Caco-2 (cell line): ENCODE measurements around the gene PCDH1. TPM values are rescaled to one million over a fixed set of nuclear protein-coding genes. Genes with fewer than 3 reads are reported as not detected.

Experiments
- BruUV-seq: library from RNA; stranded (reverse); fragments of 400-500 nt; replicated peaks from 2 replicates; lab custom pipeline; 2021; lab: Mats Ljungman, UMichigan
- CTCF ChIA-PET: fragments of 300-600 bp; sonication (Branson Sonifier 250); formaldehyde crosslinking; loops from one replicate; lab custom pipeline; 2022; ENCODE audit warnings: antibody characterized with exemption; lab: Charles Lee
- POLR2A ChIA-PET: fragments of 300-600 bp; sonication (Branson Sonifier 250); formaldehyde crosslinking; loops from one replicate; lab custom pipeline; 2022; ENCODE audit warnings: antibody characterized with exemption; lab: Charles Lee
- DNase-seq, 2 experiments: peaks; one replicate each; pipeline versions ENCODE4 v3.0.0 to v3.0.0-alpha.2; 2020 to 2022
- H3K27me3 ChIP-seq: replicated peaks from 2 replicates; pipeline ENCODE4 v1.6.0; 2011; ENCODE audit warnings: low read length; ENCODE audit not compliant: control insufficient read depth, insufficient read depth
- H3K36me3 ChIP-seq: 2 replicates; pipeline ENCODE4 v1.5.1; 2011; ENCODE audit warnings: low read length; ENCODE audit not compliant: control insufficient read depth, insufficient read depth
- H3K4me1 ChIP-seq: fragments of 250-450 bp; sonication (Bioruptor Pico); 2 replicates; pipeline ENCODE4 v1.5.1; 2020; ENCODE audit warnings: mild to moderate bottlenecking
- H3K4me3 ChIP-seq: 2 replicates; pipeline ENCODE4 v1.5.1; 2011; ENCODE audit warnings: low read depth, mild to moderate bottlenecking, control low read depth, low read length
- H3K9me3 ChIP-seq: fragments of 250-450 bp; sonication (Bioruptor Pico); 2 replicates; pipeline ENCODE4 v1.5.1; 2020; ENCODE audit warnings: mild to moderate bottlenecking, moderate library complexity
- H3K27ac Mint-ChIP-seq: one replicate; pipeline ENCODE4 v1.8.0; 2022; ENCODE audit warnings: mixed read lengths; ENCODE audit not compliant: unreplicated experiment
- H3K27me3 Mint-ChIP-seq: one replicate; pipeline ENCODE4 v1.8.0; 2022; ENCODE audit warnings: mixed read lengths; ENCODE audit not compliant: insufficient read depth, unreplicated experiment
- H3K36me3 Mint-ChIP-seq: one replicate; pipeline ENCODE4 v1.8.0; 2022; ENCODE audit warnings: mild to moderate bottlenecking, mixed read lengths; ENCODE audit not compliant: insufficient read depth, unreplicated experiment
- H3K4me1 Mint-ChIP-seq: one replicate; pipeline ENCODE4 v1.8.0; 2022; ENCODE audit warnings: low read depth, mixed read lengths; ENCODE audit not compliant: unreplicated experiment
- H3K4me3 Mint-ChIP-seq: one replicate; pipeline ENCODE4 v1.8.0; 2022; ENCODE audit warnings: mild to moderate bottlenecking, moderate library complexity, mixed read lengths; ENCODE audit not compliant: unreplicated experiment
- H3K9me3 Mint-ChIP-seq: one replicate; pipeline ENCODE4 v1.8.0; 2022; ENCODE audit warnings: mixed read lengths; ENCODE audit not compliant: unreplicated experiment
- CTCF ChIP-seq, 2 experiments: fragments of 200-600 bp in 1 of 2; IDR thresholded peaks; 1 replicate in 1 of 2; 2 replicates in 1 of 2; pipeline versions ENCODE4 v1.5.1 to v1.8.0; 2011 to 2022; ENCODE audit warnings: antibody characterized with exemption in 1 of 2, control low read depth in 1 of 2, inconsistent platforms in 1 of 2, low read depth in 1 of 2, low read length in 1 of 2, mild to moderate bottlenecking in 1 of 2, moderate library complexity in 1 of 2; ENCODE audit not compliant: insufficient read depth in 1 of 2, severe bottlenecking in 1 of 2, unreplicated experiment in 1 of 2
- intact Hi-C: fragments of 100-400 bp; cut with micrococcal nuclease; formaldehyde crosslinking; loops from one replicate; pipeline ENCODE4 v1.10.0; 2022; ENCODE audit not compliant: unreplicated experiment
- total RNA-seq: library from RNA; stranded (reverse); gene quantifications from 2 replicates; pipeline ENCODE4 v1.2.3, GENCODE V29; 2022

The PCDH1 gene
- total RNA-seq, 1 experiment from 2014 or later: 1.5 TPM

GRCh38 chr5:141839015-141839513 is 39.1 kb downstream of the PCDH1 start:
- H3K9me3 ChIP-seq: no peaks in the 10 kb centered on the region
- TF ChIP-seq CTCF (IDR thresholded peaks at IDR 0.05; ENCODE audit: insufficient read depth in 1 of 2, low read depth in 1 of 2, low read length in 1 of 2, severe bottlenecking in 1 of 2, unreplicated experiment in 1 of 2): no peak
- Mint-ChIP-seq H3K36me3 (no peaks in the 10 kb centered on the region), H3K27ac (no peak overlapping the region), H3K27me3 (no peaks in the 10 kb centered on the region), H3K9me3 (no peaks in the 10 kb centered on the region), H3K4me3 (no peak overlapping the region), H3K4me1 (peaks cover 7% of the 10 kb centered on the region)
- no peak overlapping the region for H3K4me3 ChIP-seq
- no TSS peak for BruUV-seq
- ChIA-PET CTCF (interaction anchor here (0.5 kb wide), 1 partner anchor 45 kb away, joined by 3 read pairs; no protein-coding TSS in a partner anchor), POLR2A (interaction anchor here (0.6 kb wide), 1 partner anchor 68 kb away, joined by 4 read pairs; no protein-coding TSS in a partner anchor)
- H3K27me3 ChIP-seq: no peaks in the 10 kb centered on the region
- no peak for DNase-seq
- intact Hi-C loops: no loop called here
- peaks cover under 1% of the 10 kb centered on the region for H3K4me1 ChIP-seq
- H3K36me3 ChIP-seq: no peaks in the 10 kb centered on the region

- no peak overlapping the region for H3K4me3 ChIP-seq
- DNase-seq: no peak
- BruUV-seq: no TSS peak
- Mint-ChIP-seq H3K36me3 (no peaks in the 10 kb centered on the region), H3K27ac (no peak overlapping the region), H3K9me3 (no peaks in the 10 kb centered on the region), H3K4me3 (no peak overlapping the region), H3K27me3 (no peaks in the 10 kb centered on the region), H3K4me1 (peaks cover 7% of the 10 kb centered on the region)
- CTCF ChIA-PET: no interaction called here
- TF ChIP-seq CTCF (IDR thresholded peaks at IDR 0.05; ENCODE audit: insufficient read depth in 1 of 2, low read depth in 1 of 2, low read length in 1 of 2, severe bottlenecking in 1 of 2, unreplicated experiment in 1 of 2): no peak
- H3K4me1 ChIP-seq: no peaks in the 10 kb centered on the region; the same call in 1 of the 2 replicates
- H3K9me3 ChIP-seq: no peaks in the 10 kb centered on the region
- intact Hi-C loops: no loop called here
- POLR2A ChIA-PET: interaction anchor here (0.6 kb wide), 1 partner anchor 68 kb away, joined by 4 read pairs; no protein-coding TSS in a partner anchor
- H3K36me3 ChIP-seq: no peaks in the 10 kb centered on the region
- no peaks in the 10 kb centered on the region for H3K27me3 ChIP-seq
These were observed 39.7 kb downstream of the PCDH1 start for GRCh38 chr5:141838326-141839014.

DNA sequence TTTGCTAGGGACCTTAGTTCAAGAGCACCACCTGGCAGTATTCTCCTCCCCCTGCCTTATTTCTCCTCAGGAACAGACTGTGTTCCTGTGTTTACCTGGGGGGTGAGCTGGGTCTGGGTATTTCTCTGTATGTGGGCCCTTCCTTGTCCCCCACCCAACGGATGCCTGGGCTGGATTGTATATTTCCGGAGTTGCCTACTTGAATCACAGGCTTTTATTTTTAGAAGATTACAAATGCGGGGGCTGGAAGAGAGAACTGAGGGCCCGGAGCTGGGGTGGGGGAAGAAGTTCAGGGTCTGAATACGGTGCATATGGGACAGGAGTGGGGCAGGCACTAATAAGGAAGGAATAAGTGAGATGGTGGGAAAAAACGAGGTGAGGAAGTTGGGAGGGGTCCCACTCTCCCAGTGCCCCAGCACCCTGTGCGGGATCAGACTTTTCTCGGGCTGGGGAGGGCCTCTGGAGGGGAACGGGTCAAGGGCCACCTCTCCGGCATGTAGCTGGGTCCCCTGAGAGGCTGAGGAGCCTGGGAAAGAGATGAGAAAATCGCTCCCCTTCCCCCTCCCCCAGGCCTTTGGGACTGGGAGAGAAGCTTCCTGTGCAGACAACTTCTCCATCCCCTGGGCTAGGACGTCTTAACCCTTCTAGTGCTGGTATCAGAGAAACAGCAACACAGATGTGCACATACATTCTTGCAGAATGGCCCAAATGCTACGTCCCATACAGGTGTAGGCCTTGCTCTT is 42.1 kb downstream of the PCDH1 start:
- TF ChIP-seq CTCF (IDR thresholded peaks at IDR 0.05; ENCODE audit: insufficient read depth in 1 of 2, low read depth in 1 of 2, low read length in 1 of 2, severe bottlenecking in 1 of 2, unreplicated experiment in 1 of 2): no peak
- no TSS peak for BruUV-seq
- no peaks in the 10 kb centered on the region for H3K9me3 Mint-ChIP-seq
- Histone ChIP-seq H3K27me3 (no peaks in the 10 kb centered on the region), H3K36me3 (no peaks in the 10 kb centered on the region), H3K4me1 (0 out of 2 replicates have a peak, but pooled peaks cover 9% of the 10 kb centered on the region), H3K4me3 (no peak overlapping the region), H3K9me3 (no peaks in the 10 kb centered on the region)
- no peak for DNase-seq
- POLR2A ChIA-PET: no interaction called here
- intact Hi-C loops: no loop called here
- H3K4me1 Mint-ChIP-seq: peaks cover 10% of the 10 kb centered on the region
- CTCF ChIA-PET: interaction anchor here (0.6 kb wide), 1 partner anchor 79 kb away, joined by 5 read pairs; no protein-coding TSS in a partner anchor
- peaks cover 9% of the 10 kb centered on the region for H3K27me3 Mint-ChIP-seq
- H3K4me3 Mint-ChIP-seq: no peak overlapping the region
- H3K36me3 Mint-ChIP-seq: no peaks in the 10 kb centered on the region
- H3K27ac Mint-ChIP-seq: no peak overlapping the region
